Vagina (tissue), 2 donors: ENCODE results near the gene ABHD13. TPM values are rescaled to one million over a fixed set of nuclear protein-coding genes. Genes with fewer than 3 reads are reported as not detected.
"Not testable (repeated sequence)": the region's sequence is repeated elsewhere in the genome, so short reads cannot be mapped to it uniquely, and the experiment has no call there.

ENCODE experiments used
- DNase-seq, 2 donors: peaks; one replicate each; pipeline ENCODE4 v3.0.0-alpha.2; 2017; ENCODE audit errors: extremely low spot score in 2 of 2
- H3K27ac ChIP-seq: fragments of 200-600 bp; sonication (generic); one replicate; pipeline ENCODE4 v1.5.1; 2019
- H3K27me3 ChIP-seq: fragments of 200-600 bp; sonication (generic); one replicate; pipeline ENCODE4 v1.5.1; 2019
- H3K36me3 ChIP-seq, 2 donors: fragments of 200-600 bp; sonication (generic); one replicate each; pipeline ENCODE4 v1.5.1; 2017 to 2019
- H3K4me1 ChIP-seq: fragments of 200-600 bp; sonication (generic); one replicate; pipeline ENCODE4 v1.5.1; 2019
- H3K4me3 ChIP-seq, 2 donors: fragments of 200-600 bp; sonication (generic); 1 replicate in 1 of 2; 2 replicates in 1 of 2; pipeline ENCODE4 v1.5.1; 2016 to 2019
- H3K9me3 ChIP-seq: fragments of 200-600 bp; sonication (generic); one replicate; pipeline ENCODE4 v1.5.1; 2019
- POLR2A ChIP-seq, 2 donors: fragments of 450-650 bp; IDR thresholded peaks; one replicate each; pipeline ENCODE4 v1.6.1; 2017; ENCODE audit warnings: antibody characterized with exemption in 2 of 2, mild to moderate bottlenecking in 2 of 2, moderate library complexity in 2 of 2
- POLR2AphosphoS5 ChIP-seq, 2 donors: sonication (generic); formaldehyde crosslinking; IDR thresholded peaks; one replicate each; pipeline ENCODE4 v1.9.0; 2017; ENCODE audit warnings: antibody characterized with exemption in 2 of 2, mild to moderate bottlenecking in 2 of 2, low read depth in 1 of 2; ENCODE audit not compliant: insufficient read depth in 1 of 2
- intact Hi-C: fragments of 100-400 bp; cut with DNase I; formaldehyde crosslinking; loops from one replicate; pipeline ENCODE4 v1.15.1; 2023
- total RNA-seq: library from RNA; depleted of rRNA; stranded (reverse); fragments of >200 nt; gene quantifications from one replicate; pipeline ENCODE4 v1.2.3, GENCODE V29; 2016
- TF ChIP-seq, protein P1 (sequence below), 3 experiments: fragments of 450-650 bp in 2 of 3; fragments of 200-600 bp in 1 of 3; sonication (generic) in 1 of 3; IDR thresholded peaks; one replicate each; pipeline ENCODE4 v1.5.1; 2017 to 2019; ENCODE audit warnings: antibody characterized with exemption in 3 of 3, mild to moderate bottlenecking in 2 of 3, moderate library complexity in 2 of 3

ABHD13 gene
- total RNA-seq, 1 donor from 2014 or later, result 10.1 TPM

- Histone ChIP-seq H3K36me3 (no peaks in the 10 kb centered on the region), H3K27me3 (no peaks in the 10 kb centered on the region), H3K27ac (no peak overlapping the region), H3K4me1 (peaks cover 21% of the 10 kb centered on the region), H3K4me3 (no peak overlapping the region), H3K9me3 (no peaks in the 10 kb centered on the region)
- intact Hi-C loops, result no loop called here
- no peak for TF ChIP-seq POLR2AphosphoS5 (IDR thresholded peaks at IDR 0.05; ENCODE audit: insufficient read depth in 1 of 2, low read depth in 1 of 2)
- TF ChIP-seq POLR2A (IDR thresholded peaks at IDR 0.05), result no peak
- TF ChIP-seq, protein P1, sequence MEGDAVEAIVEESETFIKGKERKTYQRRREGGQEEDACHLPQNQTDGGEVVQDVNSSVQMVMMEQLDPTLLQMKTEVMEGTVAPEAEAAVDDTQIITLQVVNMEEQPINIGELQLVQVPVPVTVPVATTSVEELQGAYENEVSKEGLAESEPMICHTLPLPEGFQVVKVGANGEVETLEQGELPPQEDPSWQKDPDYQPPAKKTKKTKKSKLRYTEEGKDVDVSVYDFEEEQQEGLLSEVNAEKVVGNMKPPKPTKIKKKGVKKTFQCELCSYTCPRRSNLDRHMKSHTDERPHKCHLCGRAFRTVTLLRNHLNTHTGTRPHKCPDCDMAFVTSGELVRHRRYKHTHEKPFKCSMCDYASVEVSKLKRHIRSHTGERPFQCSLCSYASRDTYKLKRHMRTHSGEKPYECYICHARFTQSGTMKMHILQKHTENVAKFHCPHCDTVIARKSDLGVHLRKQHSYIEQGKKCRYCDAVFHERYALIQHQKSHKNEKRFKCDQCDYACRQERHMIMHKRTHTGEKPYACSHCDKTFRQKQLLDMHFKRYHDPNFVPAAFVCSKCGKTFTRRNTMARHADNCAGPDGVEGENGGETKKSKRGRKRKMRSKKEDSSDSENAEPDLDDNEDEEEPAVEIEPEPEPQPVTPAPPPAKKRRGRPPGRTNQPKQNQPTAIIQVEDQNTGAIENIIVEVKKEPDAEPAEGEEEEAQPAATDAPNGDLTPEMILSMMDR (IDR thresholded peaks at IDR 0.05), result no peak
- no peak for DNase-seq
Measured at GRCh38 chr13:108267347-108267746, 49.2 kb downstream of the ABHD13 start.

DNA sequence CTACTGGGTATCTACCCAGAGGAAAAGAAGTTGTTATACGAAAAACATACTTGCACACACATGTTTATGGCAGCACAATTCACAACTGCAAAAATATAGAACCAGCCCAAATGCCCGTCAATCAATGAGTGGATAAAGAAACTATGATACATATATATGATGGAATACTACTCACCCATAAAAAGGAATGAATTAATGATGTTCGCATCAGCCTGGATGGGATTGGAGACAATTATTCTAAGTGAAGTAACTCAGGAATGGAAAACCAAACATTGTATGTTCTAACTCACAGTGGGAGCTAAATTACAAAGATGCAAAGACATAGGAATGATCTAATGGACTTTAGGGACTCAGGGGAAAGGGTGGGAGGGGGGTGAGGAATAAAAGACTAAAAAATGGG lies 49.7 kb downstream of the ABHD13 start:
- intact Hi-C loops, H3K4me3 ChIP-seq, H3K27ac ChIP-seq: not testable (repeated sequence)

GRCh38 chr13:108268466-108269112 lies 50.4 kb downstream of the ABHD13 start:
- intact Hi-C loops, result no loop called here
- Histone ChIP-seq H3K36me3 (no peaks in the 10 kb centered on the region), H3K27me3 (no peaks in the 10 kb centered on the region), H3K4me1 (peaks cover 21% of the 10 kb centered on the region), H3K4me3 (no peak overlapping the region), H3K27ac (no peak overlapping the region), H3K9me3 (no peaks in the 10 kb centered on the region)
- no peak for DNase-seq
- TF ChIP-seq, protein P1 (IDR thresholded peaks at IDR 0.05), result no peak
- TF ChIP-seq POLR2AphosphoS5 (IDR thresholded peaks at IDR 0.05; ENCODE audit: insufficient read depth in 1 of 2, low read depth in 1 of 2) (no peak), POLR2A (IDR thresholded peaks at IDR 0.05) (no peak)

More for the DNA sequence above, 49.7 kb downstream of the ABHD13 start:
- not testable (repeated sequence) for H3K9me3 ChIP-seq, H3K36me3 ChIP-seq, H3K27me3 ChIP-seq, DNase-seq
- peaks cover 21% of the 10 kb centered on the region for H3K4me1 ChIP-seq

DNA sequence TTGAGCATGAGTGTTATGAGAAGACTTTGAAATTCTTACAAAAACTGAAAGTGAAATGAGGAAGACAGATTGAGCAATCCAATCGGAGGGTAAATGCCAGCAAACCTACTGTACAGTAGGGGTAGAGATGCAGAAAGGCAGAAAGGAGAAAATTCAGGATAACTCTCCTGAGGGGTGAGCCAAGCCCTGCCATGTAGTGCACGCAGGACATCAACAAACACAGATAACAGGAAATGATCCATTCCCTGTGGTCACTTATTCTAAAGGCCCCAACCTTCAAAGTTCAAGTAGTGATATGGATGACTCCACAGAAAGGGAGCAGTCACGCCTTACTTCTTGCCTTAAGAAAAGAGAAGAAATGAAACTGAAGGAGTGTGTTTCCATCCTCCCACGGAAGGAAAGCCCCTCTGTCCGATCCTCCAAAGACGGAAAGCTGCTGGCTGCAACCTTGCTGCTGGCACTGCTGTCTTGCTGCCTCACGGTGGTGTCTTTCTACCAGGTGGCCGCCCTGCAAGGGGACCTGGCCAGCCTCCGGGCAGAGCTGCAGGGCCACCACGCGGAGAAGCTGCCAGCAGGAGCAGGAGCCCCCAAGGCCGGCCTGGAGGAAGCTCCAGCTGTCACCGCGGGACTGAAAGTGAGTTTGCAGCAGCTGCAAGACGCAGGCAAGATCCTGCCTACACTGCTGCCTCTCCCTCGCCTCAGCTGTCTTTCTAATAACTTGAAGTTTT lies 51.6 kb downstream of the ABHD13 start, which contains the start of gene TNFSF13B:
Gene TNFSF13B, plus strand, starts transcription at position 118 of the 728 bp plus-strand sequence. Its CDS starts 178 bp downstream, at position 296.
- TF ChIP-seq, protein P1 (IDR thresholded peaks at IDR 0.05), result no peak
- TF ChIP-seq POLR2AphosphoS5 (IDR thresholded peaks at IDR 0.05; ENCODE audit: insufficient read depth in 1 of 2, low read depth in 1 of 2) (no peak), POLR2A (IDR thresholded peaks at IDR 0.05) (no peak)
- Histone ChIP-seq H3K27ac (peak within 1 kb of the TSS; percentile 64), H3K9me3 (no peaks in the 10 kb centered on the region), H3K27me3 (no peaks in the 10 kb centered on the region), H3K36me3 (no peaks in the 10 kb centered on the region), H3K4me1 (peaks cover 21% of the 10 kb centered on the region), H3K4me3 (peak within 1 kb of the TSS; percentile 37 to 38)
- DNase-seq, result no peak
- intact Hi-C loops, result no loop called here

DNA sequence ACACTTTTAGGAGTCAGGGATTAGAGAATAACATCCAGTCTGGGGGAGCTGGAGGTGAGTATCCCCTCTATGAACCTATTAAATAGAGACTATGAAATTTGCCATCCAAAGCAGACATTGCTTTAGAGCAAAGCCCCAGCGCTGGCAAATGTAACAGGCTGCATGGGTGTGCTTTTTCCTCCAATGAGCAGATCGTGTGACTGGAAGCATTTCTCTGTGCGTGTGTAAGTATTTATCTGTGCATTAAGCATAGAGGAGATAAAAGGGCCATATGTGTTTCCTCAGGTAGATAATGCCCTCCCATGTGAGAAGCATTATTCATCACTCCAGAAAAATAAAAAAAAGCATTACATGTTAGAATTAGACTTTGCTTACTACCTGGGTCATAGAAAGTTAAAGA lies 52.2 kb downstream of the ABHD13 start:
- Histone ChIP-seq H3K4me1 (peaks cover 21% of the 10 kb centered on the region), H3K27me3 (no peaks in the 10 kb centered on the region), H3K9me3 (no peaks in the 10 kb centered on the region), H3K4me3 (peak overlapping the region; percentile 37 to 38), H3K36me3 (no peaks in the 10 kb centered on the region), H3K27ac (peak overlapping the region; percentile 64)
- no peak for DNase-seq
- intact Hi-C loops, result no loop called here
- TF ChIP-seq, protein P1 (IDR thresholded peaks at IDR 0.05), result no peak
- TF ChIP-seq POLR2AphosphoS5 (IDR thresholded peaks at IDR 0.05; ENCODE audit: insufficient read depth in 1 of 2, low read depth in 1 of 2), result no peak
- no peak for TF ChIP-seq POLR2A (IDR thresholded peaks at IDR 0.05)
